RWPE1 (cell line): ENCODE results near the gene ATXN7L2.

Source experiments
- CTCF ChIA-PET: fragments of 350-600 bp; sonication (Branson Sonifier 250); formaldehyde crosslinking; extraction: SDS; loops from one replicate; lab custom pipeline; 2021; lab: Yijun Ruan, JAX
- POLR2A ChIA-PET: fragments of 400-600 bp; formaldehyde crosslinking; extraction: SDS; loops from one replicate; lab custom pipeline; 2020; ENCODE audit warnings: antibody characterized with exemption; ENCODE audit not compliant: low non-redundant PET; lab: Yijun Ruan, JAX
- DNase-seq: peaks from one replicate; pipeline ENCODE4 v3.0.0; 2012; ENCODE audit warnings: low spot score
- H3K27ac ChIP-seq: fragments of 450-650 bp; 2 replicates; pipeline ENCODE4 v1.5.1; 2017
- TF ChIP-seq, protein P1 (sequence below): fragments of 450-650 bp; conservative IDR thresholded peaks from 2 replicates; pipeline ENCODE4 v1.5.1; 2017; ENCODE audit warnings: low read depth, mild to moderate bottlenecking

Gene ATXN7L2

DNA sequence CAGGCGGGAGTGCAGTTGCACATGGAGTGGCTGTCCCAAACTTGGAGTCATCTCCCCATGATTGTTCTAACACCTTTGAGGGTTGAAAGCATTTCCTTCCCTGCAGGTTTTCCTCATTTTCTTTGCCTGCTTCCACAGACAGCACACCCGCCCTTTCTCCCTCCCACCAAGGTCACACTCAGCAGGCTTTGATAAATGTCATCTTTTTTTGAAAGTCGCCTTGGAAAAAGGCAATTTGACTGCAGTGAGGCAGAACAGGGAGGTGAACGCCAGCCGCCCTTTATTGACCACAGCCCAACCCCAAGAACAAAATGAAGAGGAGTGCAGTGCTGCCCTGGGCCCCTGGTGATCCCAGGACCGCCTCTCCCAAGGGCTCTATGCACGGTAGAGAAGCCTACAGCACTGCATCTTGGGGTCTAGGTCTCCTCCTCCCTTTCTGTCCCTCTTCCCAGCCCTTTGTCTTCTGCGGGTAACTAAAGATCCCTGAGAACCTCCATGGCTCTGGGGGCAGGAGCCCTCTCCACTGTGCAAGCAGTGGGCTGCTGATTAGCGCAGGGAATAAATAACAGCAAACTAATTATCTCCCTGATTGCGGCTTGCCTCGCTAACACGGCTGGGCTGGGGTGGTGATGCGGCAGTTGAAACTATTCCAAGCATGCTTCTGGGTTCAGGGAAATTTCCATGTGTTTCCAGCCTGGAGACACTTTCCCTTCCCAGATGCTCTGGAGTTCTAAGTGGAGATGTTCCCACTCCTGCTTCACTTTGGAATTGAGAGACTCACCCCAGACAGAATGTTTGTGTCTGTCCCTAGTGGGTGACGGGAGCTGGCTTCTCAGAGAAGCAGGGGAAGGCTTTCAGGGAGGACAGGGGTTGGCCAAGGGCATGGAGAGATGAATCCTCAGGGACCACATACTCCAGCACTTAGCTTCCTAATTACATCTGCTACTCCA lies 37.6 kb downstream of the ATXN7L2 start:
- ChIA-PET POLR2A (no interaction called here), CTCF (interaction anchor here (1.0 to 1.2 kb wide), 2 partner anchors 9 to 11 kb away, joined by 3 to 9 read pairs; no protein-coding TSS in a partner anchor)
- no peak for DNase-seq
- H3K27ac ChIP-seq: no peak overlapping the region
- TF ChIP-seq, protein P1, sequence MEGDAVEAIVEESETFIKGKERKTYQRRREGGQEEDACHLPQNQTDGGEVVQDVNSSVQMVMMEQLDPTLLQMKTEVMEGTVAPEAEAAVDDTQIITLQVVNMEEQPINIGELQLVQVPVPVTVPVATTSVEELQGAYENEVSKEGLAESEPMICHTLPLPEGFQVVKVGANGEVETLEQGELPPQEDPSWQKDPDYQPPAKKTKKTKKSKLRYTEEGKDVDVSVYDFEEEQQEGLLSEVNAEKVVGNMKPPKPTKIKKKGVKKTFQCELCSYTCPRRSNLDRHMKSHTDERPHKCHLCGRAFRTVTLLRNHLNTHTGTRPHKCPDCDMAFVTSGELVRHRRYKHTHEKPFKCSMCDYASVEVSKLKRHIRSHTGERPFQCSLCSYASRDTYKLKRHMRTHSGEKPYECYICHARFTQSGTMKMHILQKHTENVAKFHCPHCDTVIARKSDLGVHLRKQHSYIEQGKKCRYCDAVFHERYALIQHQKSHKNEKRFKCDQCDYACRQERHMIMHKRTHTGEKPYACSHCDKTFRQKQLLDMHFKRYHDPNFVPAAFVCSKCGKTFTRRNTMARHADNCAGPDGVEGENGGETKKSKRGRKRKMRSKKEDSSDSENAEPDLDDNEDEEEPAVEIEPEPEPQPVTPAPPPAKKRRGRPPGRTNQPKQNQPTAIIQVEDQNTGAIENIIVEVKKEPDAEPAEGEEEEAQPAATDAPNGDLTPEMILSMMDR: no peak

- ChIA-PET POLR2A (no interaction called here), CTCF (interaction anchor here (0.7 to 1.0 kb wide), 3 partner anchors 9 to 458 kb away, joined by 3 read pairs; no protein-coding TSS in a partner anchor)
- no peak overlapping the region for H3K27ac ChIP-seq
- no peak for DNase-seq
- TF ChIP-seq, protein P1: no peak
Observed at GRCh38 chr1:109522026-109522425, 38.3 kb downstream of the ATXN7L2 start.

DNA sequence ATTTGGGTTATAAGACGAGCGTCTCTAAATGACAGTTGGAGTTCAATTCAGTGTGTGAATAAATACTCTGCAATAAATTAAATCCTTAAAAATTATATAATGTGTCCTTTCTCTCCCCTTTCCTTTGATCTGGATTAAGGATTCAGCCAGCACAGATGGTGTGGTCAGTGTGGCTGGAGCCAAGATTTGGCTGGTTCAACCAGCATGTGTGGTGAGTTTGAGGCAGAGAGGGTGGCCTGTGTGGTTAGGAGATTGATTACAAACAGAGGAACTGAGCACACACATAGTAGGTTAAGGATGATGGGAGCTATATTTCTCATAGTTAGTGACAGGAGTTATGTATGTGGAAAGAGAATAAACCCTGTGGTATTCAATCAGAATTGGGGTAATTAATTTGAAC lies 40.0 kb downstream of the ATXN7L2 start:
- CTCF ChIA-PET: interaction anchor here (1.0 to 2.0 kb wide), 2 partner anchors 9 to 30 kb away, joined by 3 to 8 read pairs; partner anchors contain the start of gene CYB561D1
- DNase-seq: no peak
- TF ChIP-seq, protein P1: no peak
- H3K27ac ChIP-seq: no peak overlapping the region
- POLR2A ChIA-PET: no interaction called here

- no peak overlapping the region for H3K27ac ChIP-seq
- ChIA-PET CTCF (interaction anchor here (0.8 kb wide), 1 partner anchor 128 kb away, joined by 6 read pairs; no protein-coding TSS in a partner anchor), POLR2A (no interaction called here)
- DNase-seq: no peak
- TF ChIP-seq, protein P1: no peak
Observed at GRCh38 chr1:109527098-109527811, 43.5 kb downstream of the ATXN7L2 start.

- TF ChIP-seq, protein P1: no peak
- no peak overlapping the region for H3K27ac ChIP-seq
- ChIA-PET CTCF (interaction anchor here (0.8 to 1.2 kb wide), 2 partner anchors 37 to 42 kb away, joined by 3 to 4 read pairs; no protein-coding TSS in a partner anchor), POLR2A (no interaction called here)
- DNase-seq: no peak
Observed at GRCh38 chr1:109527846-109528695, 44.4 kb downstream of the ATXN7L2 start.
